ENCODE data around the gene PLEKHO2.

Gene PLEKHO2

GRCh38 chr15:64816452-64816851 is 25.3 kb upstream of the PLEKHO2 start:
- no peak overlapping the region for H3K4me3 ChIP-seq (ENCODE audit: low read length)
- DNase-seq (ENCODE audit: low read depth, low spot score), result no peak

- no peak for DNase-seq (ENCODE audit: low read depth, low spot score)
- peak overlapping the region; percentile 96 for H3K4me3 ChIP-seq (ENCODE audit: low read length)
Measured at GRCh38 chr15:64824929-64825430, 16.7 kb upstream of the PLEKHO2 start.

DNA sequence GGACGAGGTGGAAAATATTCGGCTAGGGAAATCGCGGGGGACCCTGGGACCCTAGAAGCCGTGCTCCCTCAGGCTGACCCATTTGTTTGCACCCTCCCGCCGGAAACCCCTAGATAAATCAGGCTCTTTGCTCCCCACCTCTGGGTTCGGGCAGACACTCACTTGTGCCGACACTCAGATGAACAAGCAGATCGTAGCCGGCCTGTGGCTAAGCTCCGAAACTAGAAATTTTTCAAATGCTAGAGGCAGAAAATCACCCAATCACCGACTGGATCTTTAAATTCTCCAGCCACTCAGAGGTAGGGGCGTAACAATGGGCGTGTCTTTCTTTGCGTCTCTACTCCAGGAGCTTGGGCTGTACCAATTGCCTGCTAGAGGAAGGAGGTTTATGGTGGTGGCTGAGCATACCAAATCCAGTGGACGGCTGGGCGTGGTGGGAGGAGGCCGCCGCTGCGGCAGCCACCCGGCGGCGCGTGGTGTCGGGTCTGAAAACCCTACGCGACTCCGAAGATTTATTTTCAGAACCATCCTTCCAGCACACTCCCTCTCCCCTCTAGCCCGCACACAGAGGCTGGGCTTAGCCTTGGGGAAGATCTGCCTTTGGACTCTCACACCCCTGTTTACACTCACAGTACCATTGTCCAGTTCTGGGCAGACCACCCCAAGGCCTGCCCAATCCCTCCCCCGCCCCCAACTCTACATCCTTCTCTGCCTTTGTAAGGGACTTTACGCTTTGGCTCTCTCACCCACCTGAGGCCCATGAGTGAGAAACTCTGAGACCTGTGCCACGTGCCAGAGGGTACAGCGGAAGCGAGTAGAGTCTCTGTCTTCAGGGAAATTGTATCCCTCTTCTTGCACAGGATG is 16.1 kb upstream of the PLEKHO2 start, which contains the start of gene PIF1:
Gene PIF1 (minus strand): TSS at position 217 of the 864 bp plus-strand sequence. CDS start 1,312 bp downstream, outside the sequence.
- peak within 1 kb of the TSS; percentile 96 for H3K4me3 ChIP-seq (ENCODE audit: low read length)

DNA sequence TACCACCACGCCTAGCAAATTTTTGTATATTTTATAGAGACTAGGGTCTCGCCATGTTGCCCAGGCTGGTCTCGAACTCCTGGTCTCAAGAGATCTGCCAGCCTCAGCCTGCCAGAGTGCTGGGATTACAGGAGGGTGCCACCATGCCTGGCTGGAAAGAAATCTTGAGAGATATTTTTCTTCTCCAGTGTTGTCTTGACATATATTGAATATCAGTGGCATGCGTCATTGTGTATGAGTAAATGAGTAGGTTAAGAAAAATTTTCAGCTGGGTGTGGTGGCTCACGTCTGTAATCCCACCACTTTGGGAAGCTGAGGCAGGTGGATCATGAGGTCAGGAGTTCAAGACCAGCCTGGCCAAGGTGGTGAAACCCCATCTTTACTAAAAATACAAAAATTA is 12.7 kb upstream of the PLEKHO2 start:
- no peak for DNase-seq (ENCODE audit: low read depth, low spot score)
- no peak overlapping the region for H3K4me3 ChIP-seq (ENCODE audit: low read length)

More for the DNA sequence above, 16.1 kb upstream of the PLEKHO2 start, which contains the start of gene PIF1:
- DNase-seq (ENCODE audit: low read depth, low spot score), result peak; percentile 99

- no peak for DNase-seq (ENCODE audit: low read depth, low spot score)
- no peak overlapping the region for H3K4me3 ChIP-seq (ENCODE audit: low read length)
Measured at GRCh38 chr15:64833690-64834089, 8.0 kb upstream of the PLEKHO2 start.

- no peak for DNase-seq (ENCODE audit: low read depth, low spot score)
- peak overlapping the region; percentile 45 for H3K4me3 ChIP-seq (ENCODE audit: low read length)
Measured at GRCh38 chr15:64836023-64836536, 5.6 kb upstream of the PLEKHO2 start.

DNA sequence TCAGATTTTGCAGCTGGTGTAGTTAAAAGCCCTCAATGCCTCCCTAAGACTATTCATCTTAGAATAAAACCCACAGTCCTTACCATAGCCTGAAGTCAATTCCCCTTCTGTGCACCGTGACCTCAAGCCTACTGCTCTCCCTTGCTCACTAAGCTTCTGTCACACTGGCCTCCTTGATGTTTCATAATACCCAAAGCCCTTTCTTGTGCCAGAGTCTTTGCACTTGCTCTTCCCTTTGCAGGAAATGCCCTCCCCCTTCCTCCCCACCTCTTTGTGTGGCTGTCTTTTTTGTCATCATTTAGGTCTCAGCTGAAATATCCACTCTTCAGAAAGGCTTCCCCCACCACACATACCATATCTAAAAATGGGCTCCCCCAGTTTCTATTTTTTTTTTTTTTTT is 4.2 kb upstream of the PLEKHO2 start:
- H3K4me3 ChIP-seq (ENCODE audit: low read length), result no peak overlapping the region
- peak; percentile 89 for DNase-seq (ENCODE audit: low read depth, low spot score)

DNA sequence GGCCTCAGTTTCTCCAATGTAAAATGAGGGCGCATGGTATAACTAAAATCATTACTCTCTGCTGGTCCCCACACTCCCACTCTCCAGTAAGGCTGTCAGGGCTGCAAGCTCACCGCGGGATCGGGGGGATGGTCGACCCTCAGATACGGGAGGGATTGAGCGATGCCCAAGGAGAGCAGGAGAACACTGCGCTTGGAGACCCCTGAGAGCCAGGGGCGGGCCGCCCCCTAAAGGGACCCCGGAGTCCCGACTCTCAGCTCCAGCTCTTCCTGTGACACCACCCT is 713 bp upstream of the PLEKHO2 start:
- peak overlapping the region; percentile 67 for H3K4me3 ChIP-seq (ENCODE audit: low read length)
- no peak for DNase-seq (ENCODE audit: low read depth, low spot score)

GRCh38 chr15:64842096-64842939 is 603 bp downstream of the PLEKHO2 start:
- H3K4me3 ChIP-seq (ENCODE audit: low read length), result peak overlapping the region; percentile 64
- no peak for DNase-seq (ENCODE audit: low read depth, low spot score)

GRCh38 chr15:64842986-64843561 is 1.4 kb downstream of the PLEKHO2 start:
- DNase-seq (ENCODE audit: low read depth, low spot score), result no peak
- no peak overlapping the region for H3K4me3 ChIP-seq (ENCODE audit: low read length)

GRCh38 chr15:64843991-64844390 is 2.3 kb downstream of the PLEKHO2 start:
- no peak for DNase-seq (ENCODE audit: low read depth, low spot score)
- no peak overlapping the region for H3K4me3 ChIP-seq (ENCODE audit: low read length)

DNA sequence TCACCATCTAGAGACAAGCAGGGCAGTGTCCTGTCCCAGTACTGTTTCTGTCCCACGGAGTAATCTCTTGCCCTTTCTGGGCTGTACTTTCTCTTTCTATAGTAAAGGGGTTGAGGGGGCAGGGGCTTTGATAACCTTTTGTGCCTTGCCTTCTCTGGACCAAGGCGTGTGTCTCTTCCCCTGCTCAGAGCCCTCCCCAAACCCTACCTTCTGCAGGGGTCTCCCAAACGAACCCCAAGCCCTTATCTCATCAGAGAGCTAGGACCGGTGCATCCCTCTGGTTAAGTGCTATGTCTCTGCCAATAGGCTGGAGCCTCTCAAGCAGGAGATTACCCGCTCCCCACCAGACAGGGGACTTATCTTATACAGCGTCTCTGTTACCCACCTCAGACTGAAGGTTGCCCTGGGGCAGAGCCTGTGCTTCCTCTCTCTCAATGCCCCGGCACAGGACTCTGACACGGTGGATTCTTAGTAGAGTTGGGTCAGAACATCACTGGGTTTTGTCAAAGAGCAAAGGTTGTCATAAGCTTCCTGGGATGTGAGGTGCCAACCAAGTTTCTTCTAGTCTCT is 2.9 kb downstream of the PLEKHO2 start:
- no peak for DNase-seq (ENCODE audit: low read depth, low spot score)
- no peak overlapping the region for H3K4me3 ChIP-seq (ENCODE audit: low read length)

- DNase-seq (ENCODE audit: low read depth, low spot score), result no peak
- no peak overlapping the region for H3K4me3 ChIP-seq (ENCODE audit: low read length)
Measured at GRCh38 chr15:64845183-64845611, 3.5 kb downstream of the PLEKHO2 start.

DNA sequence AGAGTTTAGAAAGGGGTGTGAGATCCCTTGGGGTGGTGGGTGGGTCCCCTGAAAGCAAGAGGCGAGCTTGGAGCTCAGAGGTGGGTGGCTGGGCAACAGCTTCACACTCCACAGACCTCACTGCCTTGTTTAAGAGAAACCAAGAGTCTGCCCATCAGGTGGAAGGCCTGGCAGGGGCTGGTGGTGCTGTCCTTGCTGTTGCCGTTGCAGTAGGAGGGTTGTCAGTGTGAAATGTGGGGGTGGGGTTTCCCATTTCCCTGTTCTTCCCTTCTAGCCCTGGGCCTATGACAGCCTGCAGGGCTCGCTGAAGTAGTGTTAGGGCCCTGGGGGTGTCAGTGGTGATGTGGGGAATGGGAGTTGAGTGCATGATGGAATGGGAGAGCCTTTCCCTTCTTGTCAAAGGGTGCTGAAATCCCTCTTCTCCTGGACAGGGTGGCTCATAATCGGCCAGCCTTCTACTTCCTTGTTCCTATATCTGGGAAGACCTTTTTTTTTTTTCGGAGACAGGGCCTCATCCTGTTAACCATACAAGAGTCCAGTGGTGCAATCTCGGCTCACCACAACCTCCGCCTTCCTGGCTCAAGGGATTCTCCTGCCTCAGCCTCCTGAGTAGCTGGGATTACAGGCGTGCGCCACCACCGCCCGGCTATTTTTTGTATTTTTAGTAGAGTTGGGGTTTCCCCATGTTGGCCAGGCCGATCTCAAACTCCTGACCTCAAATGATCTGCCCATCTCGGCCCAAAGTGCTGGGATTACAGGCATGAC is 4.3 kb downstream of the PLEKHO2 start:
- H3K4me3 ChIP-seq (ENCODE audit: low read length), result no peak overlapping the region
- DNase-seq (ENCODE audit: low read depth, low spot score), result no peak

DNA sequence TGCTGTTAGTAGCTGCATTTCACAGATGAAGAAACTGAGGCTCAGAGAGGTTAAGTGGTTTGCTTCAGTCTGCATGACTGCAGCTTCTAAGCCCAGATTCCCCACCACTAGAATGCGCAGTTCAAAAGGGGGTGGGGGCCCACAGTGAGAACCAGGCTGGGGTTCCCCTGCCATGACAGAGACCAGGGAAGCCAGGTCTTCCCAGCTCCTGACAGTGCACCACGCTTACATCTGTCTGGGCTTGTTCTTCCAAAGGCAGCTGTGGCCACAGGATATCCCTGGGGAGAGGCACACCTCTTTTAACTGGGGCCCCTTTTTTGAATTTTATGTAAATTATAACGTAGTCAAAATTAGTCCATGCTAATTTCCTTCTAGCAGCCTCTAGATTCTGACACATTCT is 5.3 kb downstream of the PLEKHO2 start:
- no peak overlapping the region for H3K4me3 ChIP-seq (ENCODE audit: low read length)
- DNase-seq (ENCODE audit: low read depth, low spot score), result no peak

GRCh38 chr15:64847448-64847847 is 5.7 kb downstream of the PLEKHO2 start:
- no peak overlapping the region for H3K4me3 ChIP-seq (ENCODE audit: low read length)
- no peak for DNase-seq (ENCODE audit: low read depth, low spot score)

DNA sequence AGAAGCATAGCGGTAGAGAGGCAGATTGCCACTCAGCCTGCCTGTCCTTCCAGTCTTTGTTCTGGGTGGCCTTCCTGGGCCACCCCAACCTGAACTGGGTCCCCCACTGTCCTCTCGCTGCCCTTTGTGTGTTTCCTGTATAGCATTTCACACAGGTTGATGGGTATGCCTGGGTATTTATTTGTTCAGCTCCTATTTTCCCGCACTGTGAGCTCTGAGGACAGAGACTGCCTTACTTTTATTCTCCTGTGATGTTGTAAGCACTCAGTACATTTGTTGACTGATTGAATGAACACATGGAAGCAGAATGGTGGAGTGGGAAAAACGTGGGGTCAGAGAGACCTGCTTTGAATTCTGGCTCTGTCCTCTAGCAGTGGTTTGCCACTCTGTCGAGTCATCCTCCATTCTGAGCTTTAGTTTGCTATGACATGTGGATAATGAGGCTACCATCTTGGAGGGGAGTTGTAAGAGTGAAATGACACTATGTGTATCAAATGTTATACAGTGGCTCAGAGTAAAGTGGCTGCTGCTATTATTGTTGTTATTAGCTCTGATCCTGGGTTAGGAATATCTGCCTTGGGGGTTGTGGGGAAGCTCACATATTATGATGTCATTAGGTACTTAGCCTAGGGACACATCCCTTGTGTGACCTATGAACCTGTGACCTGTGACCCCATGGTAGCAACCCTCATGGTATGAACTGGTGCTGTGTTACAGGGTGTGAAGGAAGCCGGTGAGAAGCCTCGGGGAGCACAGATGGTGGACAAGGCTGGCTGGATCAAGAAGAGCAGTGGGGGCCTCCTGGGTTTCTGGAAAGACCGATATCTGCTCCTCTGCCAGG is 6.4 kb downstream of the PLEKHO2 start:
- no peak overlapping the region for H3K4me3 ChIP-seq (ENCODE audit: low read length)

More for the DNA sequence above, 6.4 kb downstream of the PLEKHO2 start:
- DNase-seq (ENCODE audit: low read depth, low spot score), result no peak
